ENCODE data around the gene KCNAB1. TPM values are rescaled to one million over a fixed set of nuclear protein-coding genes. Genes with fewer than 3 reads are reported as not detected.

Gene KCNAB1
- total RNA-seq, 1 experiment from 2014 or later: not detected

DNA sequence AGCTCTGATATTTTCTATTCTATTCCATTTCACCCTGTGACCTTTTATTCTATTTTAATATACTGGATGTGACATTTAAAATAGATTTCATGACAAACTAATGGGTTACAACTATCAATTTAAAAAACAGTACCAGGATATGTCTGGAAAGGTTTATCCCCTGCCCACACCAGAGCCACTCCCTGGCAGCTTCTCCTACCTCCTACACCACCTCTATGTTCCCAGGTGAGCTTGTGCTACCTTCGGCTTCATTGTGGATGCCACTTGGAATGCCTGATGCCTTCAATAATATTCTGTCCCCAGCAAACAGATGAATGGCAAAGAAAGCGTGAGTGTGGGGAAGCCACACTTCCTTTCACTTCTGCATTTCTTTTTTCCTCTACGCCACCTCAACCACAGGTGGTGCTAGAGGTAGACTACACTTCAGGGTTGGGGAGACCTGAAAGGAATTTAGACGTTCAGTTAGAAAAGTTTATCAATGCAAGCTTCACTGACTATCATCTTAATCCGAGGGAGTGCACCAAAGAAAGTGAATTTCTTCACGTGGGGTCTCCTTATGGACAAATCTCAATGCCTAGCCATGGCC, 221.5 kb downstream of the KCNAB1 start:
- TF ChIP-seq EZH2 (IDR thresholded peaks at IDR 0.05; ENCODE audit: borderline replicate concordance, low read depth, low read length, poor library complexity, severe bottlenecking): no peak
- TF ChIP-seq, protein P1, sequence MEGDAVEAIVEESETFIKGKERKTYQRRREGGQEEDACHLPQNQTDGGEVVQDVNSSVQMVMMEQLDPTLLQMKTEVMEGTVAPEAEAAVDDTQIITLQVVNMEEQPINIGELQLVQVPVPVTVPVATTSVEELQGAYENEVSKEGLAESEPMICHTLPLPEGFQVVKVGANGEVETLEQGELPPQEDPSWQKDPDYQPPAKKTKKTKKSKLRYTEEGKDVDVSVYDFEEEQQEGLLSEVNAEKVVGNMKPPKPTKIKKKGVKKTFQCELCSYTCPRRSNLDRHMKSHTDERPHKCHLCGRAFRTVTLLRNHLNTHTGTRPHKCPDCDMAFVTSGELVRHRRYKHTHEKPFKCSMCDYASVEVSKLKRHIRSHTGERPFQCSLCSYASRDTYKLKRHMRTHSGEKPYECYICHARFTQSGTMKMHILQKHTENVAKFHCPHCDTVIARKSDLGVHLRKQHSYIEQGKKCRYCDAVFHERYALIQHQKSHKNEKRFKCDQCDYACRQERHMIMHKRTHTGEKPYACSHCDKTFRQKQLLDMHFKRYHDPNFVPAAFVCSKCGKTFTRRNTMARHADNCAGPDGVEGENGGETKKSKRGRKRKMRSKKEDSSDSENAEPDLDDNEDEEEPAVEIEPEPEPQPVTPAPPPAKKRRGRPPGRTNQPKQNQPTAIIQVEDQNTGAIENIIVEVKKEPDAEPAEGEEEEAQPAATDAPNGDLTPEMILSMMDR (conservative IDR thresholded peaks at IDR 0.05; ENCODE audit: low read depth, low read length): no peak
- Histone ChIP-seq H3K36me3 (ENCODE audit: insufficient read depth, low read length, poor library complexity, severe bottlenecking) (no peaks in the 10 kb centered on the region), H3K4me3 (ENCODE audit: low read depth, low read length, poor library complexity, severe bottlenecking) (no peak overlapping the region), H3K27me3 (replicated peaks; ENCODE audit: insufficient read depth, low read depth, low read length, poor library complexity) (no peaks in the 10 kb centered on the region), H3K27ac (ENCODE audit: low read depth, low read length, poor library complexity, severe bottlenecking) (no peak overlapping the region), H3K9me3 (ENCODE audit: low read depth, low read length, poor library complexity, severe bottlenecking) (no peaks in the 10 kb centered on the region), H3K4me1 (ENCODE audit: insufficient read depth, low read length, poor library complexity, severe bottlenecking) (no peaks in the 10 kb centered on the region)
- BruUV-seq (replicated peaks): no TSS peak
- intact Hi-C loops (cut with micrococcal nuclease; ENCODE audit: unreplicated experiment): no loop called here
- DNase-seq (ENCODE audit: low spot score): no peak
- POLR2A ChIA-PET (ENCODE audit: low non-redundant PET): no interaction called here
- CTCF ChIA-PET: no interaction called here

DNA sequence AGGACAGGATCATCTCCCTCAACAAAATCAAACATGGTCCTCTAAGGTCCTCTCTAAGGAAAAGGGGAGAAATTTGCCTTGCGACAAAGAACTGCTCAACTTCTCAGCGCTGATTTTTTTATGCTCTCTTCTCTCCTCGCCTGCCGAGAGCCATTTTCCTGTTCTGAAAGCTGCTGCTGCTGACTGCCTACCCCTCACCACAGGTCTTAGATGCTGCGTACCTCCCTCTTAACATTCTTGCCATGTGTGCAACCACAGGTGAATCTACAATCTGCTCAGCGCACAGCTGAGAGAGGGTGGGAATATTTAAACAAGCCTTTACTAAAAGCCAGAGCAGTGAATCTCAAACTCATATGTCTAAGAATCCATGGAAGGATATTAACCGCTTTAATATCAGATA, 223.8 kb downstream of the KCNAB1 start:
- no peaks in the 10 kb centered on the region for H3K4me1 ChIP-seq (ENCODE audit: insufficient read depth, low read length, poor library complexity, severe bottlenecking)
- DNase-seq (ENCODE audit: low spot score): no peak
- no TSS peak for BruUV-seq (replicated peaks)
- no peak overlapping the region for H3K4me3 ChIP-seq (ENCODE audit: low read depth, low read length, poor library complexity, severe bottlenecking)
- POLR2A ChIA-PET (ENCODE audit: low non-redundant PET): no interaction called here
- intact Hi-C loops (cut with micrococcal nuclease; ENCODE audit: unreplicated experiment): no loop called here
- no peak overlapping the region for H3K27ac ChIP-seq (ENCODE audit: low read depth, low read length, poor library complexity, severe bottlenecking)
- CTCF ChIA-PET: no interaction called here
- H3K36me3 ChIP-seq (ENCODE audit: insufficient read depth, low read length, poor library complexity, severe bottlenecking): no peaks in the 10 kb centered on the region
- no peaks in the 10 kb centered on the region for H3K27me3 ChIP-seq (replicated peaks; ENCODE audit: insufficient read depth, low read depth, low read length, poor library complexity)
- TF ChIP-seq EZH2 (IDR thresholded peaks at IDR 0.05; ENCODE audit: borderline replicate concordance, low read depth, low read length, poor library complexity, severe bottlenecking): no peak
- TF ChIP-seq, protein P1 (conservative IDR thresholded peaks at IDR 0.05; ENCODE audit: low read depth, low read length): no peak
- no peaks in the 10 kb centered on the region for H3K9me3 ChIP-seq (ENCODE audit: low read depth, low read length, poor library complexity, severe bottlenecking)

DNA sequence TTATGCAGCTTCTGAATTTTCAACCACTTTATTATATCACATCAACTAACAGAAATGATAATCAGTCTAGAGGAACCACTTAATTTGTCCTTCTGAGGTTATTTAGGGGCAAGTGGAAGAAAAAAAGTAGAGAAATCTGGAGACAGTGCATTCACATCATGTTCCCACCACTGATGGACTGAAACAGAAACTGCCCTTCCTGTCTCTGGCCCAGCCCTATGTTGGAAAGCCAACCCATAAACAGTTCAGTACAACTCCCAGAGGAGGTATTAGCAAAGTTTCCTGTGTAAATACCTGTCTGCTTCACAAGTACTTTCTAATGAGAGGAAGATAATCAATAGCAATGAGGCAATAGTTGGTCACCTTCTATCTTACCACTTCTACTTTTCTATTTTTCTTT, 228.7 kb downstream of the KCNAB1 start:
- Histone ChIP-seq H3K4me1 (ENCODE audit: insufficient read depth, low read length, poor library complexity, severe bottlenecking) (no peaks in the 10 kb centered on the region), H3K27ac (ENCODE audit: low read depth, low read length, poor library complexity, severe bottlenecking) (no peak overlapping the region), H3K4me3 (ENCODE audit: low read depth, low read length, poor library complexity, severe bottlenecking) (no peak overlapping the region), H3K9me3 (ENCODE audit: low read depth, low read length, poor library complexity, severe bottlenecking) (no peaks in the 10 kb centered on the region), H3K27me3 (replicated peaks; ENCODE audit: insufficient read depth, low read depth, low read length, poor library complexity) (no peaks in the 10 kb centered on the region), H3K36me3 (ENCODE audit: insufficient read depth, low read length, poor library complexity, severe bottlenecking) (no peaks in the 10 kb centered on the region)
- no peak for DNase-seq (ENCODE audit: low spot score)
- no TSS peak for BruUV-seq (replicated peaks)
- ChIA-PET POLR2A (ENCODE audit: low non-redundant PET) (interaction anchor here (0.7 kb wide), 1 partner anchor 27 kb away, joined by 3 read pairs; no protein-coding TSS in a partner anchor), CTCF (no interaction called here)
- TF ChIP-seq, protein P1 (conservative IDR thresholded peaks at IDR 0.05; ENCODE audit: low read depth, low read length): no peak
- no peak for TF ChIP-seq EZH2 (IDR thresholded peaks at IDR 0.05; ENCODE audit: borderline replicate concordance, low read depth, low read length, poor library complexity, severe bottlenecking)
- intact Hi-C loops (cut with micrococcal nuclease; ENCODE audit: unreplicated experiment): no loop called here
